Measurements from ENCODE around the gene MBD2.

The MBD2 gene, protein sequence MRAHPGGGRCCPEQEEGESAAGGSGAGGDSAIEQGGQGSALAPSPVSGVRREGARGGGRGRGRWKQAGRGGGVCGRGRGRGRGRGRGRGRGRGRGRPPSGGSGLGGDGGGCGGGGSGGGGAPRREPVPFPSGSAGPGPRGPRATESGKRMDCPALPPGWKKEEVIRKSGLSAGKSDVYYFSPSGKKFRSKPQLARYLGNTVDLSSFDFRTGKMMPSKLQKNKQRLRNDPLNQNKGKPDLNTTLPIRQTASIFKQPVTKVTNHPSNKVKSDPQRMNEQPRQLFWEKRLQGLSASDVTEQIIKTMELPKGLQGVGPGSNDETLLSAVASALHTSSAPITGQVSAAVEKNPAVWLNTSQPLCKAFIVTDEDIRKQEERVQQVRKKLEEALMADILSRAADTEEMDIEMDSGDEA

GRCh38 chr18:54224379-54225014, at the start of gene MBD2:
Gene MBD2, minus strand, starts transcription at chr18:54224669. Its CDS starts 110 bp downstream, at chr18:54224559.
- DNase-seq (ENCODE audit: low read depth, low spot score): peak; percentile 99

DNA sequence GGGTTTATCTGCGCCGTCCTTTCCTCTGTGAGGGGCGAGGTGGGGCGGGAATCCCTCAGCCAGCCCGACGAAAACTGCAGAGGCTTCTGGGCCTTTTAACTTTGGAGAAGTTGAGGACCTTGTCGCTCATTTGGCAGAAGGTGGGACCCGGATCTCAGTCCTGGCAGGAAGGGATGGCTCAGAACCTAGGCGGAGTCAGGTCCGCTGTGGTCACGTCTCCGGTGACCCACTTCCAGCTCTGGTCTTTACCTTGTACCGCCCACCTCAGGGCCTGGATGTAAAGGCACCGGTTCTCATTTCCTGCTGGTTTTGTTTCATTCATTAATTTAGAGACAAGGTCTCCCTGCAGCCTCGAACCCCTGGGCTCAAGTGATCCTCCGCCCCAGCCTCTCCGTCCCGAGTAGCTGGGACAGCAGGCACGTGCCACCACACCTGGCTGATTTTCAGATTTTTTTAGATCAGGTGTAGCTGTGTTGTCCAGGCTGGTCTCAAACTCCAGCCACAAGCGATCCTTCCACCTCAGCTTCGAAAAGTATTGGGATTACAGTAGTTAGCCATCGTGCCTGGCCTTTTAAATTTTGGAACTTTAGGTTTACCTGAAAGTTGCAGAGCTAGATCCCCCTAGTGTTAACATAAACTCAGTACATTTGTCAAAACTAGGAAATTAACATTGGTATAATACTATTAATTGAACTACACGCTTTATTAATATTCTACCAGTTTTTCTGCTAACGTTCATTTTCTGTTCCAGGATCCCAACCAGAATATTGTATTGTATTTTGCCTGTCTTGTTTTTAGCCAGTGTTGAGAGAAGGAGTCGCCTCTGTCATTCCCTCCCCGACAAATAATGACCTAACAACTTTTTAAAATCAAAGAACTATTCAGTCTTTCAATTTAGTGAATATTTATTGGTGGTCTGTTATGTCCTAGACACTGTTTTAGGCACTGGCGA, 45.7 kb upstream of the MBD2 start:
- DNase-seq (ENCODE audit: low read depth, low spot score): peak; percentile 86

DNA sequence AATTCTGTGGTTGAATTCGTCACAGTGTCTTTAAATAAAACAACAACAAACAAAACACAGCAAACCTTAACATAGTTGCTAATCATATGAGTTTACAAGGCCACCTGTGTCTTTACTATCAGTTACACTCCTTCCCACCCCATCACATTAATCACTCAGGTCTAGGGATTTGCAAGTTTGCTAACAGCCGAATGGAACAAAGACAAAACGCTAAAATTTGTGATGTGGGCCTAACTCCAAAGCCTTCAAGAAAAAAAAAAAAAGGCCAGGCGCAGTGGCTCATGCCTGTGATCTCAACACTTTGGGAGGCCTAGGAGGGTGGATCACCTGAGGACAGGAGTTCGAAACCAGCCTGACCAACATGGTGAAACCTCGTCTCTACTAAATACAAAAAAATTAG, 44.3 kb upstream of the MBD2 start:
- DNase-seq (ENCODE audit: low read depth, low spot score): no peak

DNA sequence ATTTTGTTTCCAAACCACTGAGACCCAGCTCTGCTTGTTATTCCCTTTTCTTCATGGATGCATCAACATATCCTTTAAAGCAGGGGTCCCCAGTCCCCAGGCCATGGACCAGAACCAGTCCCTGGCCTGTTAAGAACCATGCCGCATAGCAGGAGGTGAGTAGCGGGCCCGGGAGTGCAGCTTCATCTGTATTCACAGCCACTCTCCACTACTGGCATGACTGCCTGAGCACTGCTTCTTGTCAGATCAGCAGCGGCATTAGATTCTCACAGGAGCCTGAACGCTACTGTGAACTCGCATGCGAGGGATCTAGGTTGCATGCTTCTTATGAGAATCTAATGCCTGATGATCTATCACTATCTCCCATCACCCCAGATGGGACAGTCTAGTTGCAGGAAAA, 43.2 kb upstream of the MBD2 start:
- no peak for DNase-seq (ENCODE audit: low read depth, low spot score)

- DNase-seq (ENCODE audit: low read depth, low spot score): no peak
These were observed 39.5 kb upstream of the MBD2 start for GRCh38 chr18:54263904-54264336.

DNA sequence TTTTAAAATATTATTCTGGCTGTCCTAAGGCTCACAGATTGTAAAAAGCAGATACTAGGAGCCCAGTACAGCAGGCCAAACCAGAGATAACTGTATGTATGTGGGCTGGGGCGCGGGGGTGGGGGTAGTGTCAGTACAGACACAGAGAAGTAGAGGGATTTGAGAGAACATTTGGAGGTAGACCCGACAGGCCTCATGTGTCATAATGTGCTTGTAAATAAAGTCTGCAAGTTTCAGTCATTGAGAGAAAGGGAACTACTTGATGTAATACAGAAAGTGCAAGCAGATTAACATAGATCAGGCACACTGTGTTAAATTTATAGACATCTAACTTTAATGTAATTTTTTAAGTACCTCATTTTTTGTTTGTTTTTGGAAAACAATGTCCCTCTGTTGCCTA, 37.4 kb upstream of the MBD2 start:
- DNase-seq (ENCODE audit: low read depth, low spot score): no peak

GRCh38 chr18:54260396-54261072, 36.1 kb upstream of the MBD2 start:
- DNase-seq (ENCODE audit: low read depth, low spot score): no peak

GRCh38 chr18:54257818-54258217, 33.3 kb upstream of the MBD2 start:
- DNase-seq (ENCODE audit: low read depth, low spot score): peak; percentile 40

DNA sequence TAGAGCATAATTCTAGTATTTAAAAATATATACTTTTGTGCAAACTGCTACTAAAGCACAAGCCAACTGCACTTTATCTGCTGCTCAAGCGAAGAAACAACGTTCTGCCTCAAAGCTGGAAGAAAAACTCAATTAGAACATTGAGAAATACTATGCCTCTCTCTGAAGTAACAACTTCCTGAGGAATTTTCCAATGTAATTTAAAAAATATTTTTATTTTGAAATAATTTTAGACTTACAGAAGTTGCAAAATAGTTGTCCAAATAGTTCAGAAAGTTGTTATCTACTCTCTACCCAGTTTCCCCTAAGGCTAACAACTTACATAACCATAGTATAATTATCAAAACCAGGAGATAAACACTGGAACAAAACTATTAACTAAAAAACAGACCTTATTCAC, 32.5 kb upstream of the MBD2 start:
- no peak for DNase-seq (ENCODE audit: low read depth, low spot score)

GRCh38 chr18:54255141-54255540, 30.7 kb upstream of the MBD2 start:
- no peak for DNase-seq (ENCODE audit: low read depth, low spot score)

- DNase-seq (ENCODE audit: low read depth, low spot score): peak; percentile 35
These were observed 29.8 kb upstream of the MBD2 start for GRCh38 chr18:54254265-54254758.

- DNase-seq (ENCODE audit: low read depth, low spot score): no peak
These were observed 27.3 kb upstream of the MBD2 start for GRCh38 chr18:54251606-54252390.

DNA sequence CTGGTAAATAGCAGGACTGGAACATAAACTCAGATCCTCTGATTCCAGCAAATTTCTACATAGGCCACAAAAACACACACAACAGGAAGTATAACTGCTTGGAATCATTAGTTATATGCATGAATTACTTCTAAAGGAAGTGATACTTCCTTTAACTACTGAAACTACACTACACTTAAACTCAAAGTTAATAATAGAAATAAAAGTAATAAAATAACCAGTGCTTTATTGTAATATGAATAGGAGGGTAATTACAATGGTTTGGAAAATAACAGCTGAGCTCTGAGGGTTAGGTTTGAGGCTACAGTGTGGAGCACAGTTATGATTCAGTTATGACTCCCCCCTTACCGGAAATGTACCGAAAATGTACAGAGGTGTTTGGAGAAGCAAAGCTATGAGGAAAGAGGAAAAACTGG, 26.4 kb upstream of the MBD2 start:
- DNase-seq (ENCODE audit: low read depth, low spot score): no peak

DNA sequence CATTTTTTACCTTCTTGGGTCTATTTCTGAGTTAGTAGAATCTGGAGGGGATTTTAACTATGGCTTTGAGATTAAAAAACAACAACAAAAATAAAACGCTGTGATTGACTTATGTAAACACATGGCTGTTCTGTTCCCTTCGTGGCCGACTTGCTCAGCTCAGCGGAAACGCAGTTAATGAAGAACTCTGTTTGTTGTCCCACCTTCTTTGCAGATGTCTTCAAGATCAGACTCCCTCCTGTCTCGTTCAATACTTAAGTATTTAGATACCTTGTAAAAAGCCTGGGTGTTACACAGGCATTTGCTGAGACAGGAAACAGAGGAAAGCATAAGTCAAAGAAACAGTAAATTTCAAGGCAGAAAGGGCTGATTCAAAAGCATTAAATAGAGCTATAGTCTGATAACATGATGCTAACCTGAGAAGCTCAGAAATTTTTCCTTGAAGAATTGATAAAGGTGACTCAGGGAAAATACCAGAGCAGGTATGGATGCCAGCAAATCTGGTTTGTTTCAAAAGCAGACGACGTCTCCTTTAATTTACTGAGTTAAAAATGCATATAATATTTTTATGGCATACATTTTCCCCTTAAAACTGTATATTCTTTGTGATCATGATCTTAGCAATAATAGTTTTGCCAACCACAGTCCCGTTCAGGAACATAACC, 23.2 kb upstream of the MBD2 start:
- no peak for DNase-seq (ENCODE audit: low read depth, low spot score)

DNA sequence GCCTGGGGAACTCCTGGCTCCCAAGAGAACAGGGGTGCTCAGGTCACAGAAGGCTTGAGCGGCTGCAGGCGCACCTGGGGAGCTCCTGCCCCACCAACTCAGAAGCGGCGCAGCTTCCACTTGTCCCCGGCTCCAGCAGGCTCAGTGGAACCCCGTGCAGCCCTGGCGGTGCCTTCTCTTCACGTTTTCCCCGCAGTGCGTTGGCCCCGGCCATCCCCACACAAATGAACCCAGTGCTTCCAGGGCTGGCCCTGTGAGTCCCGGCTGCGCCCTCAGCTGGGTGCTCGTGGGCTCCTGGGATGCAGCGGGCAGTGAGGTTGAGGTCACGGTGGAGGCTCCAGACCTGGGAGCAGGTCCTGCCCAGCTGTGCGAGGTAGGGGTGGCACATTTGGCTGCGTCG, 17.9 kb upstream of the MBD2 start:
- DNase-seq (ENCODE audit: low read depth, low spot score): no peak

GRCh38 chr18:54241483-54241882, 17.0 kb upstream of the MBD2 start:
- DNase-seq (ENCODE audit: low read depth, low spot score): no peak

DNA sequence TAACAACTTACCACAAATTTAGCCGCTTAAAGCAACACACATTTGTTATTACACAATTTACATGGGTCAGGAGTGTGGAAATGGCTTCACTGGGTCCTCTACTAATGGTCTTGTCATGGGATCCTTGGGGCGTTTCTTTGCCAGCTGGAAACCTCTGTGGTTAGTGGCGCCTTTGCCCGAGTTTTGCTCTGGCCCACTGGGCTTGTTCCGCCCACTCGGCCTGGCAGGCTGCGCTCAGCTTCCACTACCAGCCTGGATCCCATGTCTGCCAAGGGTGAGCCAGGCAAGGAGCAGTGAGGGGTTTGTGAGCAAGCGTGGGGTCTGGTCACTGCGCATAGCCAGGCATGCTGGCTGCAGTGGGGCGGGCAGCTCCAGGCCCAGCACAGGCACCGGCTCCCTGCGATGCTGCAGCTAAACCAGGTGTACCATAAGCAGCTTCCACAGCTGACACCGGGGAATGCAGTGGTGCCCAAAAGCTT, 16.2 kb upstream of the MBD2 start:
- no peak for DNase-seq (ENCODE audit: low read depth, low spot score)

DNA sequence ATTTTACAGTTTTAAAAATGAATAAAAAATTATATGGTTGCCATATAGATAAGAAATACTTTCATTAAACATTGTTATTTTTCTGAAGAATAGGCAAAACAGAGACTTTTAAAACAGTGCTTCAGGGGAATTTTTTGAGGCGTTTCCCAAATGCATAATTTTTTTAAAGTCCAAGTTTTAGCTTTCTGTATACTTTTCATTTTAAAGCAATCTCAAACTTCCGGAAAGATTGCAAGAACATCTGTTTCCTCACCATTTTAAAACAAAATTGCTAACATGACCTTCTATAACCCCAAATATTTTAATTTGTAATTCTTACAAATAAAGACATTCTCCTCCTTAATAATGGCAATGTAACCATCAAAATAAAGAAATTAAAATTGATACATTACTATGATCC, 15.1 kb upstream of the MBD2 start:
- DNase-seq (ENCODE audit: low read depth, low spot score): no peak

GRCh38 chr18:54239091-54239490, 14.6 kb upstream of the MBD2 start:
- DNase-seq (ENCODE audit: low read depth, low spot score): no peak

Data from ELF-1 (cell line).